ENCODE results near the gene SHANK1.
"Not testable (repeated sequence)": the region's sequence is repeated elsewhere in the genome, so short reads cannot be mapped to it uniquely, and the experiment has no call there.

DNA sequence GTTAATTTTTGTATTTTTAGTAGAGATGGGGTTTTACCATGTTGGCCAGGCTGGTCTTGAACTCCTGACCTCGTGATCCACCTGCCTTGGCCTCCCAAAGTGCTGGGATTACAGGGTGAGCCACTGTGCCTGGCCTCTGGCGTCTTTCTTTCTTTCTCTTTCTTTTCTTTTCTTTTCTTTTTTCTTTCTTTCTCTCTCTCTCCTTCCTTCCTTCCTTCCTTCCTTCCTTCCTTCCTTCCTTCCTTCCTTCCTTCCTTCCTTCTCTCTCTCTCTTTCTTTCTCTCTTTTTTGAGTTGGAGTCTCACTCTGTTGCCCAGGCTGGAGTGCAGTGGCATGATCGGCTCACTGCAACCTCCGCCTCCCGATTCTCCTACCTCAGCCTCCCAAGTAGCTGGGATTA lies 100.4 kb downstream of the SHANK1 start:
- not testable (repeated sequence) for TF ChIP-seq CTCF (IDR thresholded peaks at IDR 0.05; ENCODE audit: insufficient read depth, low read length, poor library complexity, severe bottlenecking); EZH2phosphoT487 (conservative IDR thresholded peaks at IDR 0.05; ENCODE audit: low read length)

Measured in SU-DHL-6 (cell line).